ENCODE data around the gene HEATR5B.

HEATR5B gene

GRCh38 chr2:37083873-37084794, at the start of gene HEATR5B, which contains the start of gene GPATCH11:
HEATR5B (minus strand) TSS chr2:37084372; CDS start chr2:37083414, 958 bp downstream.
GPATCH11 (plus strand) TSS chr2:37084518; CDS start chr2:37088382, 3,864 bp downstream.
- Mint-ChIP-seq H3K27me3 (no peaks in the 10 kb centered on the region), H3K36me3 (peaks cover 3% of the 10 kb centered on the region), H3K4me3 (no peak within 1 kb of the TSS), H3K4me1 (ENCODE audit: low read depth) (peaks cover 30% of the 10 kb centered on the region), H3K9me3 (ENCODE audit: low read depth) (no peaks in the 10 kb centered on the region), H3K27ac (no peak within 1 kb of the TSS)

- no peak overlapping the region for H3K4me3 Mint-ChIP-seq
- peaks cover 35% of the 10 kb centered on the region for H3K36me3 Mint-ChIP-seq
- H3K27me3 Mint-ChIP-seq = no peaks in the 10 kb centered on the region
- peaks cover 2% of the 10 kb centered on the region for H3K4me1 Mint-ChIP-seq (ENCODE audit: low read depth)
- H3K9me3 Mint-ChIP-seq (ENCODE audit: low read depth) = peaks cover 4% of the 10 kb centered on the region
- H3K27ac Mint-ChIP-seq = no peak overlapping the region
Observed at GRCh38 chr2:37132914-37133313, 48.7 kb upstream of the HEATR5B start.

GRCh38 chr2:37125416-37125815, 41.2 kb upstream of the HEATR5B start:
- H3K27ac Mint-ChIP-seq = no peak overlapping the region
- no peaks in the 10 kb centered on the region for H3K9me3 Mint-ChIP-seq (ENCODE audit: low read depth)
- H3K4me1 Mint-ChIP-seq (ENCODE audit: low read depth) = peaks cover 2% of the 10 kb centered on the region
- H3K4me3 Mint-ChIP-seq = no peak overlapping the region
- peaks cover 32% of the 10 kb centered on the region for H3K36me3 Mint-ChIP-seq
- H3K27me3 Mint-ChIP-seq = no peaks in the 10 kb centered on the region

GRCh38 chr2:37119157-37119556, 35.0 kb upstream of the HEATR5B start:
- Mint-ChIP-seq H3K27me3 (no peaks in the 10 kb centered on the region), H3K36me3 (peaks cover 12% of the 10 kb centered on the region), H3K4me3 (no peak overlapping the region), H3K4me1 (ENCODE audit: low read depth) (no peaks in the 10 kb centered on the region), H3K9me3 (ENCODE audit: low read depth) (no peaks in the 10 kb centered on the region), H3K27ac (peak overlapping the region; percentile 46)

GRCh38 chr2:37117566-37117965, 33.4 kb upstream of the HEATR5B start:
- Mint-ChIP-seq H3K36me3 (peaks cover 14% of the 10 kb centered on the region), H3K27ac (no peak overlapping the region), H3K27me3 (no peaks in the 10 kb centered on the region), H3K4me3 (no peak overlapping the region), H3K9me3 (ENCODE audit: low read depth) (no peaks in the 10 kb centered on the region), H3K4me1 (ENCODE audit: low read depth) (no peaks in the 10 kb centered on the region)

- H3K27ac Mint-ChIP-seq = no peak overlapping the region
- no peak overlapping the region for H3K4me3 Mint-ChIP-seq
- H3K36me3 Mint-ChIP-seq = peaks cover 11% of the 10 kb centered on the region
- no peaks in the 10 kb centered on the region for H3K9me3 Mint-ChIP-seq (ENCODE audit: low read depth)
- no peaks in the 10 kb centered on the region for H3K4me1 Mint-ChIP-seq (ENCODE audit: low read depth)
- H3K27me3 Mint-ChIP-seq = no peaks in the 10 kb centered on the region
Observed at GRCh38 chr2:37111958-37112357, 27.8 kb upstream of the HEATR5B start.

- Mint-ChIP-seq H3K9me3 (ENCODE audit: low read depth) (no peaks in the 10 kb centered on the region), H3K4me1 (ENCODE audit: low read depth) (no peaks in the 10 kb centered on the region), H3K27ac (peak overlapping the region; percentile 22), H3K4me3 (no peak overlapping the region), H3K27me3 (no peaks in the 10 kb centered on the region), H3K36me3 (peaks cover 8% of the 10 kb centered on the region)
Observed at GRCh38 chr2:37110306-37111212, 26.4 kb upstream of the HEATR5B start.

- Mint-ChIP-seq H3K27ac (no peak overlapping the region), H3K36me3 (peaks cover 8% of the 10 kb centered on the region), H3K4me1 (ENCODE audit: low read depth) (no peaks in the 10 kb centered on the region), H3K9me3 (ENCODE audit: low read depth) (no peaks in the 10 kb centered on the region), H3K27me3 (no peaks in the 10 kb centered on the region), H3K4me3 (no peak overlapping the region)
Observed at GRCh38 chr2:37109523-37109922, 25.4 kb upstream of the HEATR5B start.

- no peaks in the 10 kb centered on the region for H3K4me1 Mint-ChIP-seq (ENCODE audit: low read depth)
Observed at GRCh38 chr2:37105150-37105549, 21.0 kb upstream of the HEATR5B start.

GRCh38 chr2:37104178-37104577, 20.0 kb upstream of the HEATR5B start:
- Mint-ChIP-seq H3K27me3 (no peaks in the 10 kb centered on the region), H3K36me3 (peaks cover 10% of the 10 kb centered on the region), H3K4me3 (no peak overlapping the region), H3K4me1 (ENCODE audit: low read depth) (no peaks in the 10 kb centered on the region), H3K27ac (no peak overlapping the region), H3K9me3 (ENCODE audit: low read depth) (no peaks in the 10 kb centered on the region)

More at GRCh38 chr2:37105150-37105549, 21.0 kb upstream of the HEATR5B start:
- Mint-ChIP-seq H3K9me3 (ENCODE audit: low read depth) (no peaks in the 10 kb centered on the region), H3K27me3 (no peaks in the 10 kb centered on the region), H3K4me3 (no peak overlapping the region), H3K27ac (peak overlapping the region; percentile 35), H3K36me3 (peaks cover 3% of the 10 kb centered on the region)

GRCh38 chr2:37102588-37102987, 18.4 kb upstream of the HEATR5B start:
- Mint-ChIP-seq H3K36me3 (peaks cover 7% of the 10 kb centered on the region), H3K27me3 (no peaks in the 10 kb centered on the region), H3K4me3 (no peak overlapping the region), H3K27ac (no peak overlapping the region), H3K9me3 (ENCODE audit: low read depth) (no peaks in the 10 kb centered on the region), H3K4me1 (ENCODE audit: low read depth) (no peaks in the 10 kb centered on the region)

GRCh38 chr2:37100054-37100453, 15.9 kb upstream of the HEATR5B start:
- peaks cover 7% of the 10 kb centered on the region for H3K36me3 Mint-ChIP-seq
- H3K27ac Mint-ChIP-seq = peak overlapping the region; percentile 30
- no peaks in the 10 kb centered on the region for H3K4me1 Mint-ChIP-seq (ENCODE audit: low read depth)
- H3K4me3 Mint-ChIP-seq = no peak overlapping the region
- no peaks in the 10 kb centered on the region for H3K9me3 Mint-ChIP-seq (ENCODE audit: low read depth)
- H3K27me3 Mint-ChIP-seq = no peaks in the 10 kb centered on the region

GRCh38 chr2:37098416-37099118, 14.4 kb upstream of the HEATR5B start:
- no peaks in the 10 kb centered on the region for H3K4me1 Mint-ChIP-seq (ENCODE audit: low read depth)
- no peak overlapping the region for H3K27ac Mint-ChIP-seq
- no peaks in the 10 kb centered on the region for H3K27me3 Mint-ChIP-seq
- no peaks in the 10 kb centered on the region for H3K9me3 Mint-ChIP-seq (ENCODE audit: low read depth)
- H3K4me3 Mint-ChIP-seq = no peak overlapping the region
- peaks cover 10% of the 10 kb centered on the region for H3K36me3 Mint-ChIP-seq

- no peaks in the 10 kb centered on the region for H3K4me1 Mint-ChIP-seq (ENCODE audit: low read depth)
- H3K27me3 Mint-ChIP-seq = no peaks in the 10 kb centered on the region
- peaks cover 12% of the 10 kb centered on the region for H3K36me3 Mint-ChIP-seq
- no peak overlapping the region for H3K4me3 Mint-ChIP-seq
- H3K9me3 Mint-ChIP-seq (ENCODE audit: low read depth) = no peaks in the 10 kb centered on the region
- peak overlapping the region; percentile 50 for H3K27ac Mint-ChIP-seq
Observed at GRCh38 chr2:37096568-37096967, 12.4 kb upstream of the HEATR5B start.
